CD4-positive, alpha-beta T cell treated with Interleukin-4 for 4 hours (primary cell): ENCODE measurements around the gene CNGA1.

Experiments used
- DNase-seq: peaks from one replicate; pipeline ENCODE4 v3.0.0-alpha.2; 2020

CNGA1 gene

GRCh38 chr4:48016141-48017107, at the start of gene CNGA1, which contains the start of gene NIPAL1:
Gene CNGA1 (minus strand): TSS chr4:48016681. CDS start chr4:47952689, 63,992 bp downstream.
Gene NIPAL1 (plus strand): TSS chr4:48016772. CDS start chr4:48016840, 68 bp downstream.
- peak; percentile 27 for DNase-seq

GRCh38 chr4:48065587-48066052, 49.1 kb upstream of the CNGA1 start:
- no peak for DNase-seq

- no peak for DNase-seq
These were observed 47.9 kb upstream of the CNGA1 start for GRCh38 chr4:48064349-48064748.

- DNase-seq = no peak
These were observed 42.4 kb upstream of the CNGA1 start for GRCh38 chr4:48058617-48059530.

DNA sequence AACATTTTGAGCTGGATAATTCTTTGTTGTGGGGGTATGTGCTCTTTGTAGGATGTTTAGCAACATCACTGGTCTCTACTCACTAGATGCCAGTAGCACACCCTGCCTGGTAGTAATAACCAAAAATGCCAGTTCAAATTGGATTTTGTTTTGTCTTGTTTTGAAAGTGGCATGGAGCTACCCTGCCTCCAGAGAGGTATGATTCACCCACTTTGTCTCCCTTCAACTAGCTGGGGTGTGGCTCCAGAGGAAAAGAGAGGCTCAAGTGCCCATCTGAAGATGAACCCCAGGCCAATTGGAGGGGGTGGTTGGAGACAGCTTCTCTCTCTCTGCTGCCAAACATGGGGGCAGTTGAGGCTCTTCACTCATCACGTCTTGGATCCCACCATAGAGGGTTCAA, 34.6 kb upstream of the CNGA1 start:
- DNase-seq = no peak

DNA sequence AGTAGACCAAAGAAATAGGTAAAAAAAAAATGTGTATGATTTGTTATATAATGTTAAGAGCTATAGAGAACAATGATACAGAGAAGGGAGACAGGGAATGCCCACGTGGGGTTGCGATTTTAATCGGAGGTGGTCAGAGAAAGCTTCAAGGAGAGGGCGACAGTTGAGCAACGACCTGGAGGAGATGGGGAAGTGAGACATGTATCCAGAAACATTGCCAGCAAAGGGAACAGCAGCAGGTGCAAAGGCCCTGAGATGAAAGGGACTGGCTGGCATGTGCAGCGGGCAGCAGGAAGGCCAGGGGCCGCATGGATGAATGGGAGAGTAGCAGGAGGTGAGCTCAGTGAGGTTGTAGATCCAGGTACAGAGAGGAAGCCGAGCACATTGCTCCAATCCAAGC, 33.0 kb upstream of the CNGA1 start:
- no peak for DNase-seq

DNA sequence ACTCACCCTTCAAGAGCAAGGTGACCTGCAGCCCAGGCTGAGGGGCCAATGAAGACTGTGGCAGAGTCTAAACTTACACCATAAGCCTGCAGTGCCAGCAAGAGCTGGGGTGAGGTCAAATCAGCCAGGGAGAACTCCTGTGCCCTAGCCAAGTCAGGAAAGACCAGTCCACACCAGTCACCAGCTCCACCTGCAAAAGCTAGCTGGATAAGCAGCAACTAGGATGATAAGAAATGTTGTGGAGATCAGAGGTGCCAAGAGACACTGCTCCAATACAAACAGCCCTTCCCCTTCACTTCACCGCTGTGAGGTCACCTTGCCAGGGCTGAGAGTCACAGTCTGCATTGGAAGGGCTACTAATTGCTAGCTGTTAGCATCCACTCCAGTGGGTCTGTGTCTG, 31.4 kb upstream of the CNGA1 start:
- DNase-seq = no peak

GRCh38 chr4:48047421-48047844, 31.0 kb upstream of the CNGA1 start:
- DNase-seq = peak; percentile 64

GRCh38 chr4:48046059-48046458, 29.6 kb upstream of the CNGA1 start:
- no peak for DNase-seq

DNA sequence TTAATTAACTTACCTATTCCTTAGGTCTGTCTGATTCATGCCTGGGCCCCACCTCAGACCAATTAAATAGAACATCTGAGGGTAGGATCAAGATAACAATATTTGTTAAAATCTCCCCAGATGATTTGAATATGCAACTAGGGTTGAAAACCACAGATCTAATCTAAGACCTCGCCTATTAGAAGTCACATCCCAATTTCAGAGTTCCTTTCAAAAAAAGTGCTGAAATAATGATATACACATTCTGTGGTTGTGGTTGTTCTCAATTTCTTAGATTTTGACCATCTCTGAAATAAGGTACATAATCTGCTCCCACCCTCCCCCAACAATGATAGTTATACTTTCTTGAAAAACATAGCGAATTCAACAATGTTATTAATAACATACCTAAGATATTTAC, 27.8 kb upstream of the CNGA1 start:
- DNase-seq = no peak

DNA sequence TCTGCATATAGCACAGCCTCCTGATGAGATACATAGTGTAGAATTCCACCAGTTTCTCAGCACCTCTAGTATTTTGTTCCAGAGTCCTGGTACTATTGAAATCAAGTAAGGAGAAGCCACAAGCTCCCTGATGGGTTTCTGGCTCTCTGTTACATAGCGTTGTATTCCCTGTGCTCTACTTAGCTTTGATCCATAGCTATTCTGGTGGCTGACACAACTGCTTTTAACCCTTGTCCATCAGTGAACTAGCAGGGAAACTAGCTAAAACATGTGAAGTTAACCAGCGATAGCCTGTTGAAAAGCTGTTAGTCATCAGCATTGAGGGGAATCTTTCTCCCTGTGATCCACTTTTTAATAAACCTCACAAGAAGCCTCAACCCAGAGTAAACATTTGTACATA, 27.0 kb upstream of the CNGA1 start:
- DNase-seq = no peak

DNA sequence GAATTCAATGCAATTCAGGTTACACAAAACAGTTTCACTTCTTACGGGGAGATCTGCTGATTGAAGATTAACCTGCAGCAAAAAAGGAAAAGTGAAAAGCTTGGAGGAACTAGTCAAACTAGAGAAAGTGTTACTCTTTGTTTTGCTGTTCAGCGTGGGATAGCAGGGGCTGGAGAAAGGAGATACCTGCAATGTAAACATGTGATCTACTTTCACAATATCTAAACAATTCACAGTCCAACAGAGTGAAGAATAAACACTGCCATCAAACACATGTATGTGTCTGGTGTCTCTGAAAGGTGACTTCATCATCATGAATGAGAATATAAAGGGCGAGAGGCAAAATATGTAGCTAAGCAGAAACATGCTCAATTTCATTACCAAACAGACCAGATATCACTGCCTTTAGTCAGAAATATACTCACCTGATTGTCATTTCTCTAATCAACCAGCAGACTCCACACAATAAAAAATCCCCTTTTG, 26.5 kb upstream of the CNGA1 start:
- DNase-seq = no peak

DNA sequence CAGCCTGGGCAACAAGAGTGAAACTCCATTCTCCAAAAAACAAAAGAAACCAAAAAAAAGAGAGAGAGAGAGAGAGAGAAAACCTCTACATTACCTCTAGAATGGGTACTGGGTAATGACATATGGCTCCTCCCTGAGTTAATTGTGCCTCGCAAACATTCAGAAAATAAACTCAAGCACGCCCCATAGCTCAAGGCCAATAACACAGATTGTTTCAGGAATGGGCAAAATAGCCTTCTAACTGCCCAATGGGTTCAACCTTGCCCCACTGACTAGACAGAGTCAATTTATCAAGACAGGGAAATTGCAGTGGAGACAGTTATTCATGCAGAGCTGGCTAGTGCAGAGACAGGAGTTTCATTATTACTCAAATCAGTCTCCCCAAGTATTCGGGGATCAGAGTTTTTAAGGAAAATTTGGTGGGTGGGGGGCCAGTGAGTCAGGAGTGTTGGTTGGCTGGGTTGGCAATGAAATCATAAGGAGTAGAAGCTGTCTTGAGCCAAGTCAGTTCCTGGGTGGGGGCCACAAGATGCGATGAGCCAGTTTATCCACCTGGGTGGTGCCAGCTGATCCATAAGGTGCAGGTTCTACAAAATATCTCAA, 25.2 kb upstream of the CNGA1 start:
- DNase-seq = no peak

DNA sequence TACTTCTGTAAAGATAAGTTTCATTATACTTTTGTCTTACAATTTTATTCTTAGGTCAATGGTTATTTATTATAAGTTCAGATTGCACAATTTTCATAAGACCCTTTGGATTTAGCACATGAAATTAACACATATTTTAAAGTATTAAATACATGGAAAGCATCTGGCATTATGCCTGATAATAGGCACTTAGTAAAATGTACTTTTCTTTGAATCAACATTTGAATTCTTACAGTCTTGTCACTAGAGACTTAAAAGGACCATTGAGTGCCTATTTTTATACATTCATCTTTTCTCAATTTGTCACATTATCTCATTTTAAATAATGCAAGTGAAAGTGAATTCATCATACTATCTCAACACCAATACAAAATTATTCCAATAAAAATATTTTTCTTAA, 23.1 kb upstream of the CNGA1 start:
- DNase-seq = no peak

DNA sequence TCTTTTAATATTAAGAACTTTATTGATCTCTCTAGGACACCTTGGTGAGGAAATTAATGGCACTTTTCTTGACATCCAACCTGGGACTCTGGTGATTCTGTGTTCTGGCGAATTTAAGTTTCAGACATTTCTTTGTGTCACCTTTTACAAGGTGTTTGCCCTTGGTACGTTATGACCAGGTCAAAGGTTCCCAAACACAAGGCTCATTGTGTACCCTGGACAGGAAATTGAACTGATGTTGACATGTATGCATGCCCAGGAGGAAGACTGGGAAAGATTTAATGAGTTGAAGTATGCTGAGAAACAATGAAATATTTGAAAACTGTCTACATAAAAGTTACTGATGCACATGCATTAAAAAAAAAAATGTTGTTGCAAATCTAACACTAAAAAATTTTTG, 22.2 kb upstream of the CNGA1 start:
- no peak for DNase-seq

GRCh38 chr4:48037117-48037462, 20.6 kb upstream of the CNGA1 start:
- no peak for DNase-seq

- no peak for DNase-seq
These were observed 19.5 kb upstream of the CNGA1 start for GRCh38 chr4:48035952-48036351.

DNA sequence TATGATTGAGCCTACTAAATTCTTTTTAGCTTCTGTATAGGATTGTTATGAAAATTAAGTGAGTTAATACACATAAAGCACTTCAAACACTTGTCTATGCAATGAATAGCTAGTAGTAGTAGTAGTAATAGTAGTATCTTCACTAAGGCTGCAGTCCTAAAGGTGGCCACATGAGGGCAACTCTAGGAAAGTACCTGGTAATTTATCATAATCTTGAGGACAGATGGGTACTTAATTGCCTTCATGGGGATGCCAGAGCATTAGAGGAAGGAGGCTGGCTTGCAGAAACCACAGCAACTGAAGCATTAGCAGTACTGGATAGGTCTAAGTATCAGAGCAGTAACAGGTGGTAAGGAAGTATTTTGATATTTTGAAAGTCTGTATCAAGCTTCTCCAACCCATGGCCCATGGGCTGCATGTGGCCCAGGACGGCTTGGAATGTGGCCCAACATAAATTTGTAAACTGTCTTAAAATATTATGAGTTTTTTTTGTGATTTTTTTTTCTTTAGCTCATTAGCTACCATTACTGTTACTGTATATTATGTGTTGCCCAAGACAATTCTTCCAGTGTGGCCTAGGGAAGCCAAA, 17.4 kb upstream of the CNGA1 start:
- DNase-seq = peak; percentile 58

GRCh38 chr4:48033412-48033811, 16.9 kb upstream of the CNGA1 start:
- DNase-seq = no peak

DNA sequence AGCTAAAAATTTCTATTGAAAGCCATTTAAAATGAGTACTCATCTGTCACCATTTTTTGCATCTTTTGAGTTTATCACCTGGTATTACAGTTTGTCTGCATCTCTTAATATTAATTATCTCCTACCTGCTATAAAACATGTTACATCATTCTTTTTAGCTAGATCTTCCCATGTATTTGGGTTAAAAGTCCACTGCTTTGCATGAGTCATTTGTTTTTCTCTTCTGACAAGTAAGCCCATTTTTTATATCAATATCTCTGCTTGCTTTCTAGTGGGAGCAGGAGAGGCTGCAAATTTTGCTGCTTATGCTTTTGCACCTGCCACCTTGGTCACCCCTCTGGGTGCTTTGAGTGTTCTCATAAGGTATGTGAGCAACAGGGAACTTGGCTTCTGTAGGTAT, 16.2 kb upstream of the CNGA1 start:
- DNase-seq = no peak

DNA sequence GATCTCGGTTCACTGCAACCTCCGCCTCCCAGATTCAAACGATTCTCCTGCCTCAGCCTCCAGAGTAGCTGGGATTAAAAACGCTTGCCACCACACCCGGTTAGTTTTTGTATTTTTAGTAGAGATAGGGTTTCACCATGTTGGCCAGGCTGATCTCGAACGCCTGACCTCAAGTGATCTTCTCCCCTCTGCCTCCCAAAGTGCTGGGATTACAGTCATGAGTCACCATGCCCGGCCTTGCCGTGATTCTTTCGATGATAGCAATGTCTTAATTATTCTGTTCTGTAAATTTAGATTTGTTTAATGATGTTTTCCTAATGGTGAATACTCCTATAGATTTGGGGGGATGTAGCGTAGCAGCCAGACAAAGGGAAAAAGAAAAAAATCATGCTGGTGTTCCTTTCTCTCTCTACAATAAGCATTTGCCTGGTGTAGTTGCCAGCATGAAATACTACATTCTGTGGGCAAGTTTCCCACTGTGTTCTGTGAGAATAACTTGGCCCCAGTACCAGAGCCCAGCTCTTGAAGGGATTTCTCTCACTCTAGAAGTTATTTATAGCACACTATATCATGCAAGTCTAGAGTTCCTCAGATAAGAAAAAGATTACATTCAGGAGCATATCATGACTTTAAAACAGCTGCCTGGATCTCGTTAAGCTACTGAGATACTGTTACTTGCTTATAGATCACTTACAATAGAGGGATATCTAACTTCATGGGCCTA, 15.5 kb upstream of the CNGA1 start:
- no peak for DNase-seq

DNA sequence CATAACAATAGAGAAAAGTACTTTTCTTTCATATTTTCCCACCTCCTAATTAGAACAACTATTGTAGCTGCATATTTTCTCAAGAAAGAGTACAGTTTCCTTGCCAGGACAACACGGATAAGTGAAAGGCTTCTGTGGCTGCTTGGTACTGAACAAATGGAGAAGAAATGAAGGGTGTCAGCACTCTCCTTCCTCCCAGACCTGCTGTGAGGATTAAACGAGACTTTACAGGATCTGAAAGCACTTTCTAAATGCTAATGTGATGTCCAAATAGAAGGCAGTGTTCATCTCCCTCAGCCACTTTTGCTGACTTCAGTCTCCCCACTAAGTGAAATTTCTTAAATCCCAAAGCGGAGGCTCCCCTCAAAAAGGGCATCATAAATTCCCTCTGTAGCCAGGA, 14.0 kb upstream of the CNGA1 start:
- no peak for DNase-seq
